Measurements from ENCODE around the gene BTAF1.

- TF ChIP-seq POLR2A (IDR thresholded peaks at IDR 0.05; ENCODE audit: low read length) (no peak), GATA1 (IDR thresholded peaks at IDR 0.05; ENCODE audit: low read depth, low read length) (no peak)
These were observed 150.7 kb downstream of the BTAF1 start for GRCh38 chr10:92074126-92074887.

Data from erythroblast (primary cell).